Caco-2 (cell line): ENCODE results near the gene CYB561D1. TPM values are rescaled to one million over a fixed set of nuclear protein-coding genes. Genes with fewer than 3 reads are reported as not detected.

Experiments
- BruUV-seq: library from RNA; stranded (reverse); fragments of 400-500 nt; replicated peaks from 2 replicates; lab custom pipeline; 2021; lab: Mats Ljungman, UMichigan
- CTCF ChIA-PET: fragments of 300-600 bp; sonication (Branson Sonifier 250); formaldehyde crosslinking; loops from one replicate; lab custom pipeline; 2022; ENCODE audit warnings: antibody characterized with exemption; lab: Charles Lee
- POLR2A ChIA-PET: fragments of 300-600 bp; sonication (Branson Sonifier 250); formaldehyde crosslinking; loops from one replicate; lab custom pipeline; 2022; ENCODE audit warnings: antibody characterized with exemption; lab: Charles Lee
- DNase-seq, 2 experiments: peaks; one replicate each; pipeline versions ENCODE4 v3.0.0 to v3.0.0-alpha.2; 2020 to 2022
- H3K27me3 ChIP-seq: replicated peaks from 2 replicates; pipeline ENCODE4 v1.6.0; 2011; ENCODE audit warnings: low read length; ENCODE audit not compliant: control insufficient read depth, insufficient read depth
- H3K36me3 ChIP-seq: 2 replicates; pipeline ENCODE4 v1.5.1; 2011; ENCODE audit warnings: low read length; ENCODE audit not compliant: control insufficient read depth, insufficient read depth
- H3K4me1 ChIP-seq: fragments of 250-450 bp; sonication (Bioruptor Pico); 2 replicates; pipeline ENCODE4 v1.5.1; 2020; ENCODE audit warnings: mild to moderate bottlenecking
- H3K4me3 ChIP-seq: 2 replicates; pipeline ENCODE4 v1.5.1; 2011; ENCODE audit warnings: low read depth, mild to moderate bottlenecking, control low read depth, low read length
- H3K9me3 ChIP-seq: fragments of 250-450 bp; sonication (Bioruptor Pico); 2 replicates; pipeline ENCODE4 v1.5.1; 2020; ENCODE audit warnings: mild to moderate bottlenecking, moderate library complexity
- H3K27ac Mint-ChIP-seq: one replicate; pipeline ENCODE4 v1.8.0; 2022; ENCODE audit warnings: mixed read lengths; ENCODE audit not compliant: unreplicated experiment
- H3K27me3 Mint-ChIP-seq: one replicate; pipeline ENCODE4 v1.8.0; 2022; ENCODE audit warnings: mixed read lengths; ENCODE audit not compliant: insufficient read depth, unreplicated experiment
- H3K36me3 Mint-ChIP-seq: one replicate; pipeline ENCODE4 v1.8.0; 2022; ENCODE audit warnings: mild to moderate bottlenecking, mixed read lengths; ENCODE audit not compliant: insufficient read depth, unreplicated experiment
- H3K4me1 Mint-ChIP-seq: one replicate; pipeline ENCODE4 v1.8.0; 2022; ENCODE audit warnings: low read depth, mixed read lengths; ENCODE audit not compliant: unreplicated experiment
- H3K4me3 Mint-ChIP-seq: one replicate; pipeline ENCODE4 v1.8.0; 2022; ENCODE audit warnings: mild to moderate bottlenecking, moderate library complexity, mixed read lengths; ENCODE audit not compliant: unreplicated experiment
- H3K9me3 Mint-ChIP-seq: one replicate; pipeline ENCODE4 v1.8.0; 2022; ENCODE audit warnings: mixed read lengths; ENCODE audit not compliant: unreplicated experiment
- CTCF ChIP-seq, 2 experiments: fragments of 200-600 bp in 1 of 2; IDR thresholded peaks; 1 replicate in 1 of 2; 2 replicates in 1 of 2; pipeline versions ENCODE4 v1.5.1 to v1.8.0; 2011 to 2022; ENCODE audit warnings: antibody characterized with exemption in 1 of 2, control low read depth in 1 of 2, inconsistent platforms in 1 of 2, low read depth in 1 of 2, low read length in 1 of 2, mild to moderate bottlenecking in 1 of 2, moderate library complexity in 1 of 2; ENCODE audit not compliant: insufficient read depth in 1 of 2, severe bottlenecking in 1 of 2, unreplicated experiment in 1 of 2
- intact Hi-C: fragments of 100-400 bp; cut with micrococcal nuclease; formaldehyde crosslinking; loops from one replicate; pipeline ENCODE4 v1.10.0; 2022; ENCODE audit not compliant: unreplicated experiment
- total RNA-seq: library from RNA; stranded (reverse); gene quantifications from 2 replicates; pipeline ENCODE4 v1.2.3, GENCODE V29; 2022

The CYB561D1 gene
- total RNA-seq, 1 experiment from 2014 or later: 7.3 TPM

- H3K9me3 Mint-ChIP-seq: no peaks in the 10 kb centered on the region
- peaks cover 9% of the 10 kb centered on the region for H3K27me3 Mint-ChIP-seq
- H3K27ac Mint-ChIP-seq: no peak within 1 kb of the TSS
- POLR2A ChIA-PET: no interaction called here
- H3K36me3 Mint-ChIP-seq: no peaks in the 10 kb centered on the region
- no peak for TF ChIP-seq CTCF (IDR thresholded peaks at IDR 0.05; ENCODE audit: insufficient read depth in 1 of 2, low read depth in 1 of 2, low read length in 1 of 2, severe bottlenecking in 1 of 2, unreplicated experiment in 1 of 2)
- no peaks in the 10 kb centered on the region for H3K9me3 ChIP-seq
- no peaks in the 10 kb centered on the region for H3K4me1 ChIP-seq
- no peak for DNase-seq
- intact Hi-C loops: no loop called here
- H3K27me3 ChIP-seq: no peaks in the 10 kb centered on the region
- no peak within 1 kb of the TSS for H3K4me3 ChIP-seq
- CTCF ChIA-PET: no interaction called here
- no peaks in the 10 kb centered on the region for H3K4me1 Mint-ChIP-seq
- no TSS peak for BruUV-seq
- H3K36me3 ChIP-seq: no peaks in the 10 kb centered on the region
- no peak within 1 kb of the TSS for H3K4me3 Mint-ChIP-seq
These were observed 45.8 kb downstream of the CYB561D1 start, which contains the start of gene GPR61 for GRCh38 chr1:109539676-109540075. GPR61 (plus strand) TSS chr1:109539872; CDS start chr1:109543023, 3,151 bp downstream.

GRCh38 chr1:109541102-109541501 is 47.2 kb downstream of the CYB561D1 start:
- Mint-ChIP-seq H3K9me3 (no peaks in the 10 kb centered on the region), H3K36me3 (no peaks in the 10 kb centered on the region), H3K27ac (no peak overlapping the region), H3K4me1 (no peaks in the 10 kb centered on the region), H3K4me3 (no peak overlapping the region), H3K27me3 (peaks cover 9% of the 10 kb centered on the region)
- H3K4me1 ChIP-seq: no peaks in the 10 kb centered on the region
- no TSS peak for BruUV-seq
- no peak for DNase-seq
- CTCF ChIA-PET: no interaction called here
- intact Hi-C loops: no loop called here
- POLR2A ChIA-PET: no interaction called here
- H3K4me3 ChIP-seq: no peak overlapping the region
- no peaks in the 10 kb centered on the region for H3K27me3 ChIP-seq
- H3K9me3 ChIP-seq: no peaks in the 10 kb centered on the region
- TF ChIP-seq CTCF (IDR thresholded peaks at IDR 0.05; ENCODE audit: insufficient read depth in 1 of 2, low read depth in 1 of 2, low read length in 1 of 2, severe bottlenecking in 1 of 2, unreplicated experiment in 1 of 2): no peak
- no peaks in the 10 kb centered on the region for H3K36me3 ChIP-seq

- H3K4me3 Mint-ChIP-seq: no peak overlapping the region
- no peaks in the 10 kb centered on the region for H3K36me3 ChIP-seq
- no peak overlapping the region for H3K27ac Mint-ChIP-seq
- POLR2A ChIA-PET: no interaction called here
- intact Hi-C loops: no loop called here
- H3K4me1 ChIP-seq: peaks cover 12% of the 10 kb centered on the region
- no peaks in the 10 kb centered on the region for H3K9me3 ChIP-seq
- peaks cover 9% of the 10 kb centered on the region for H3K27me3 Mint-ChIP-seq
- no peak for TF ChIP-seq CTCF (IDR thresholded peaks at IDR 0.05; ENCODE audit: insufficient read depth in 1 of 2, low read depth in 1 of 2, low read length in 1 of 2, severe bottlenecking in 1 of 2, unreplicated experiment in 1 of 2)
- H3K27me3 ChIP-seq: no peaks in the 10 kb centered on the region
- H3K36me3 Mint-ChIP-seq: peaks cover 3% of the 10 kb centered on the region
- BruUV-seq: no TSS peak
- H3K4me1 Mint-ChIP-seq: no peaks in the 10 kb centered on the region
- CTCF ChIA-PET: interaction anchor here (1.3 kb wide), 1 partner anchor 13 kb away, joined by 4 read pairs; no protein-coding TSS in a partner anchor
- no peak for DNase-seq
- no peaks in the 10 kb centered on the region for H3K9me3 Mint-ChIP-seq
- no peak overlapping the region for H3K4me3 ChIP-seq
These were observed 48.8 kb downstream of the CYB561D1 start for GRCh38 chr1:109542657-109543056.
